Measurements from ENCODE around the gene FBXW9. TPM values are rescaled to one million over a fixed set of nuclear protein-coding genes. Genes with fewer than 3 reads are reported as not detected.
A peak's percentile ranks its signal among the peaks of the same experiment; 100 is the strongest.
"Not testable (repeated sequence)": the region's sequence is repeated elsewhere in the genome, so short reads cannot be mapped to it uniquely, and the experiment has no call there.

The FBXW9 gene
- total RNA-seq (2014; rRNA removed; shearing (Covaris generic)): 15.3 and 21.2 TPM in 2 replicates

- peak within 1 kb of the TSS; percentile 81 for H3K4me3 ChIP-seq (ENCODE audit: insufficient read depth, low read depth, low read length)
- no peaks in the 10 kb centered on the region for H3K27me3 ChIP-seq (ENCODE audit: control insufficient read depth, insufficient read depth, low read length)
- peak; percentile 99 for DNase-seq
- H3K36me3 ChIP-seq (replicated peaks; ENCODE audit: control insufficient read depth, insufficient read depth, low read length): peaks cover 16% of the 10 kb centered on the region
Measured at GRCh38 chr19:12696366-12697335, at the start of gene FBXW9. Gene FBXW9 (minus strand): TSS chr19:12696631. CDS start chr19:12696581, 50 bp downstream.

DNA sequence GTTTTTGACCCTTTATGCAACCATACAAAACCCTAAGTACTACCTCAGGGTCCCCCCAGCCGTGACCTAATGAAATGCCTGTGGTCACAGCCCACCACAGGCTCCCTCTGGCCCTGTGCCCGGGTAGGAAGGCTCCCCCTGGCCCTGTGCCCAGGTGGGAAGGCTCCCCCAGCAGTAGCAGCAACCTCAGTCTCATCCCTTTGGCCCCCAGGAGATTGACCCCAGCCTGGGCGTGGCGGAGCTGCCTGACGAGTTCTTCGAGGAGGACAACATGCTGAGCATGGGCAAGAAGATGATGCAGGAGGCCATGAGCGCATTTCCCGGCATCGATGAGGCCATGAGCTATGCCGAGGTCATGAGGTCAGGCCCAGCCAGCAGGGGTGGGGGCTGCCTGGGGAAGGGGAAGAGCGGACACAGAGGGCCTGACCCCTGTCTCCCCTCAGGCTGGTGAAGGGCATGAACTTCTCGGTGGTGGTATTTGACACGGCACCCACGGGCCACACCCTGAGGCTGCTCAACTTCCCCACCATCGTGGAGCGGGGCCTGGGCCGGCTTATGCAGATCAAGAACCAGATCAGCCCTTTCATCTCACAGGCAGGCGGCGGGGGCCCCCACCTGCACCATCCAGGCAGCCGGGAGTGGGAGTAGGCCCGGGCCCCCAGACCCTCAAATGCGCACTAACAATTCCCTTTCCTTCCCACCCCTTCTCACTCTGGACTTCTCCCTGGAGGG, 48.9 kb upstream of the FBXW9 start:
- peaks cover 7% of the 10 kb centered on the region for H3K36me3 ChIP-seq (replicated peaks; ENCODE audit: control insufficient read depth, insufficient read depth, low read length)

GRCh38 chr19:12737835-12738351, 41.5 kb upstream of the FBXW9 start:
- H3K4me3 ChIP-seq (ENCODE audit: insufficient read depth, low read depth, low read length): peak overlapping the region; percentile 64
- H3K36me3 ChIP-seq (replicated peaks; ENCODE audit: control insufficient read depth, insufficient read depth, low read length): peaks cover 5% of the 10 kb centered on the region
- no peak for DNase-seq
- H3K27me3 ChIP-seq (ENCODE audit: control insufficient read depth, insufficient read depth, low read length): no peaks in the 10 kb centered on the region

More for the DNA sequence above, 48.9 kb upstream of the FBXW9 start:
- H3K4me3 ChIP-seq (ENCODE audit: insufficient read depth, low read depth, low read length): no peak overlapping the region
- H3K27me3 ChIP-seq (ENCODE audit: control insufficient read depth, insufficient read depth, low read length): peaks cover 7% of the 10 kb centered on the region; the same call in 1 of the 2 replicates
- DNase-seq: peak; percentile 32

DNA sequence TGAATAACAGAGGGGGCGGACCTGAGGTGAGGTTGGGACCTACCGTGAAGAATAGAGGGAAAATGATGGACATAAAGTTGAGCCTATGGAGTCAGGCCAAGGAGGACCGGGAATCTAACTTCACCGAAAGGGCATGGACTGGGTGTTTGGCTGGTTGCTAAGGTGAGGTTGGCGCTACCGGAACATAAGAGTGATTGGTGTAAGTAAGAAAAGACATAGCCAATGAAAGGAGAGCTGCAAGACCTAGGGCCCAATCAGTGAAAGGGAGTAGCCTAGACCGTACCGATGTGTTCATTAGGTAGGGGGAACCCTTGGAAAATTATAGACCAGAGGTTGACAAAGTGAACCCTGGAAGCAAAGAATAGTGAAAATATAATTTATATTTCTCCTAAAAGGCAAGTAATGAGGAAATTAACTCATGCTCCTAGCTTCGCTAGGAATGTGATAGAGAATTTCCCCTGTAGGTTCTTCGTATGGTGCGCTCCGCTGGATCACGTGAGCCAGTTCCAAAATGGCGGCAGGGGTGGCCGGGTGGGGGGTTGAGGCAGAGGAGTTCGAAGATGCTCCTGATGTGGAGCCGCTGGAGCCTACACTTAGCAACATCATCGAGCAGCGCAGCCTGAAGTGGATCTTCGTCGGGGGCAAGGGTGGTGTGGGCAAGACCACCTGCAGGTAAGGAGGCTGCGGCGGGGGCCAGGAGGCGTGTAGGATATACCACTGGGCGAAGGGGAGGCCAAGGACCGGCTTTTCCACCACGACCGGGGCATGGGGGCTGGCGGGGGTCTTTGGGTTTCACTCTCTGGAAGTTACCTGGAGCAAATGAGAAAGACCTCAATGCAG, 40.8 kb upstream of the FBXW9 start, which contains the start of gene GET3:
Gene GET3, plus strand, starts transcription at position 503 of the 840 bp plus-strand sequence. Its CDS starts 9 bp downstream, at position 512.
- no peaks in the 10 kb centered on the region for H3K27me3 ChIP-seq (ENCODE audit: control insufficient read depth, insufficient read depth, low read length)
- peaks cover 6% of the 10 kb centered on the region for H3K36me3 ChIP-seq (replicated peaks; ENCODE audit: control insufficient read depth, insufficient read depth, low read length)
- H3K4me3 ChIP-seq (ENCODE audit: insufficient read depth, low read depth, low read length): peak within 1 kb of the TSS; percentile 64
- peak; percentile 96 for DNase-seq

GRCh38 chr19:12733369-12734214, 37.2 kb upstream of the FBXW9 start:
- peaks cover 18% of the 10 kb centered on the region for H3K36me3 ChIP-seq (replicated peaks; ENCODE audit: control insufficient read depth, insufficient read depth, low read length)
- no peaks in the 10 kb centered on the region for H3K27me3 ChIP-seq (ENCODE audit: control insufficient read depth, insufficient read depth, low read length)
- DNase-seq: peak; percentile 76
- H3K4me3 ChIP-seq (ENCODE audit: insufficient read depth, low read depth, low read length): peak overlapping the region; percentile 96

DNA sequence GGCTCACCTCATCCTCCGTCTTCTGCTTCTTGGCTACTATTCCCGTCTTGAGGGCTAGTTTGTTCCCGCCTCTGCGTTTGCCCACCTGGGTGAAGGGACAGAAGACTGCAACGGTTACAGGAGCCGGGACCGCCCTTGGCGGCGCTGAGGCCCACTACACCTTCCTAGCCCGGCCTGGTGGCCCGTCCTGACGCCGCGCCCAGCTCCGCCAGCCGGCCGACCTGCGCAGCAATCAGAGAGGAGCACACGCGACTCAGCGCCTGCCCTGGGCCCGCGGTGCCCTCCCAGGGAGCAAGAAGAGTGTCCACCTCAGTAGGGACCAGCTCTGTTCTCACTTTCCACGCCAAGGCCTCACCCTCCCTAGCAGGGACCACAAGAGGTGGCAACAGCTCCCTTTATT, 34.9 kb upstream of the FBXW9 start:
- no peak overlapping the region for H3K4me3 ChIP-seq (ENCODE audit: insufficient read depth, low read depth, low read length)
- no peaks in the 10 kb centered on the region for H3K27me3 ChIP-seq (ENCODE audit: control insufficient read depth, insufficient read depth, low read length)
- DNase-seq: no peak
- H3K36me3 ChIP-seq (replicated peaks; ENCODE audit: control insufficient read depth, insufficient read depth, low read length): peaks cover 17% of the 10 kb centered on the region

DNA sequence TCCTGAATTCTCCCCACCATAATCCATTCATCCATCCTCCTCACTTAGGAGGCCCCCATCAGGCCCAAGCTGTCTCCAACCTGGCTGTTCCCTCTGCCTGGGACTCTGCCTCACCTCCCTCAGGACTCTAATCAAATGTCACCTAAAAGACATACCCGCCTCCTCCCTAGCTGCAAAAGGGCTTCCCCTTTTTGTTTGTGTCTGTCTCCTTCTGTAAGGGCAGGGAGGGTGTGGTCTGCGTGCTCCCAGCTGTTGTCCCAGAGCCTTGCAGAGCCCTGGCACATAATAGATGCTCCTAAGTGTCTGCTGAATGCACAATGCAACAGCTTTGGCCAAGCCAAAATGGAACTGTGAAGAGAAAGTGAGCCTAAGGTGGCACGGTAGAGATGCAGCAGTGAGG, 33.6 kb upstream of the FBXW9 start:
- H3K36me3 ChIP-seq (replicated peaks; ENCODE audit: control insufficient read depth, insufficient read depth, low read length): peaks cover 17% of the 10 kb centered on the region
- no peak for DNase-seq
- H3K27me3 ChIP-seq (ENCODE audit: control insufficient read depth, insufficient read depth, low read length): no peaks in the 10 kb centered on the region
- H3K4me3 ChIP-seq (ENCODE audit: insufficient read depth, low read depth, low read length): no peak overlapping the region

DNA sequence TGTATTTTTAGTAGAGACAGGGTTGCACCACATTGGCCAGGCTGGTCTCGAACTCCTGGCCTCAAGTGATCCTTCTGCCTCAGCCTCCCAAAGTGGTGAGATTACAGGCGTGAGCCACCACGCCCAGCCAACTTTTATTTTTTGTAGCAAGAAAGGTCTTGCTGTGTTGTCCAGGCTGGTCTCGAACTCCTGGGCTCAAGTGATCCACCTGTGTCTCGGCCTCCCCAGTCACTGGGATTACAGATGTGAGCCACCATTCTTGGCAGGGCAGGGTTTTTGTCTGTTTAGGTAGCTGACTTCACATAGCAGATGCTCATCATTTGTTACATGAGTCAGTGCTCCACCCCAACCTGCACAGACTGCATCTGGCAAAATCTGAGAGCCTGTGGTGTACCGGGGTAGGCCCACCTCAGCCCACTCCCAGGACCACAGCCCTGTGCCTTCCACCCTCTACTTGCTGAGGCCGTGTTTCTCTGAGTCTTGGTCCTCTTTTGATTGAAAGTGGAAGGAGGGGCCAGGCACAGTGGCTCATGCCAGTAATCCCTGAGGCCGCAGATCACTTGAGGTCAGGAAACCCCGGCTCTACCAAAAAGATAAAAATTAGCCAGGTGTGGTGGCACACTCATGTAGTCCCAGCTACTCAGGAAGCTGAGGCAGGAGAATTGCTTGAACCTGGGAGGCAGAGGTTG, 31.5 kb upstream of the FBXW9 start:
- no peaks in the 10 kb centered on the region for H3K27me3 ChIP-seq (ENCODE audit: control insufficient read depth, insufficient read depth, low read length)
- no peak for DNase-seq
- peaks cover 17% of the 10 kb centered on the region for H3K36me3 ChIP-seq (replicated peaks; ENCODE audit: control insufficient read depth, insufficient read depth, low read length)
- H3K4me3 ChIP-seq (ENCODE audit: insufficient read depth, low read depth, low read length): no peak overlapping the region

DNA sequence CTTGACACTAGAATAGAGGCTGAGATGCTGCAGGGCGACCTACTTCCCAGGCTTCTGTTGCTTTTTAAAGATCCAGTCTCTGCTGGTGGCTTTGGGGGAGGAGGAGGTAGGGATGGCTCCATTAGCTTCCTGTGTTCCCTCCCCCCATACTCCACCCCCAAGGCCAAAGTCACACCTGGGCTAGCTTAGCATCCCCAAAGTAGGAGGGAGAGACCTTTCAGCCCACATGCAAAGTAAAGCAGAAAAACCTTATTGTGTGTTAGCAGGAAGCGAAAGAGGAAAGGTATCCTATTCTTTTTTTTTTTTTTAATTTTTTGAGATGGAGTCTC, 30.5 kb upstream of the FBXW9 start:
- DNase-seq: peak; percentile 54
- no peak overlapping the region for H3K4me3 ChIP-seq (ENCODE audit: insufficient read depth, low read depth, low read length)
- peaks cover 14% of the 10 kb centered on the region for H3K36me3 ChIP-seq (replicated peaks; ENCODE audit: control insufficient read depth, insufficient read depth, low read length)
- no peaks in the 10 kb centered on the region for H3K27me3 ChIP-seq (ENCODE audit: control insufficient read depth, insufficient read depth, low read length)

GRCh38 chr19:12725612-12726011, 29.2 kb upstream of the FBXW9 start:
- not testable (repeated sequence) for H3K36me3 ChIP-seq (replicated peaks; ENCODE audit: control insufficient read depth, insufficient read depth, low read length); H3K27me3 ChIP-seq (ENCODE audit: control insufficient read depth, insufficient read depth, low read length); DNase-seq; H3K4me3 ChIP-seq (ENCODE audit: insufficient read depth, low read depth, low read length)

DNA sequence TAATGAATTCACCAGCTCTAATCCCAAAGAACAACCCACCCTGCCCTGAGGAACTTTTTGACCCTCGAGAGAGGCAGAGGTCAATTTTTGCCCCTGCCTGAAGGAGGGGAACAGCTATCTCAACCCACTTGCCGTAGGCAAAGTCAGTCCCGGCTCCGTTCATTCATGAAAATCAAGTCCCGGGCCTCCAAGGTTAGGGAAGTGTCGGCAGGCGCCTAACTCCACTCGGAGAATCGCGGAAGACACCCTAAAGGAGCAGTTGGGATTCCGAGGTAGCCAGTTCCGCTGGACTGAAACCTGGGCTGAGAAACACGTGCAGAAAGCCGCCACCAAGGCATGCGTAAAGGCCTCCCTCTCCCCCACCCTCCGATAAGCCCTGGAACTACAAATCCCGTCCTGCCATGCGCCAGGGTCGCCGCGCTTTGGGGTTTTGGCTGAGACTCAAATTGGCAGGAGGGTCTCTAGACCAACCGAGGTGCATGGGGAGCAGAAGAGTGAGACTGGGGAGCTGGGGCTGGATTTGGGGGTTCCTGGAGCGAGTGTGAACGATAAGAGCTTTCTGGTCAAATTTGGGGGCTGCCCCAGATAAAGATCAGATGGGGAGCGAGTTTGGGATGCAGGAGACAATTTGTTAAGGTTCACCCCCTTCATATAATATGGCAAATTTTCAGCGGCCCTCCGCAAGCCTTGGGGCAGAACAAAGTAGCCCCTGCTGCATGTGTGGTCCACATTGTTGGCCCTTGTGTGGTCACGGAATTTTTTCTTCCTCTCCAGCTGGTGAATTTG, 27.4 kb upstream of the FBXW9 start, which contains the start of gene TNPO2:
Gene TNPO2, minus strand, starts transcription at position 292 of the 786 bp plus-strand sequence. CDS start 2,955 bp downstream, outside the sequence.
- DNase-seq: peak; percentile 89
- H3K27me3 ChIP-seq (ENCODE audit: control insufficient read depth, insufficient read depth, low read length): no peaks in the 10 kb centered on the region
- H3K36me3 ChIP-seq (replicated peaks; ENCODE audit: control insufficient read depth, insufficient read depth, low read length): peaks cover 4% of the 10 kb centered on the region
- H3K4me3 ChIP-seq (ENCODE audit: insufficient read depth, low read depth, low read length): peak within 1 kb of the TSS; percentile 49

DNA sequence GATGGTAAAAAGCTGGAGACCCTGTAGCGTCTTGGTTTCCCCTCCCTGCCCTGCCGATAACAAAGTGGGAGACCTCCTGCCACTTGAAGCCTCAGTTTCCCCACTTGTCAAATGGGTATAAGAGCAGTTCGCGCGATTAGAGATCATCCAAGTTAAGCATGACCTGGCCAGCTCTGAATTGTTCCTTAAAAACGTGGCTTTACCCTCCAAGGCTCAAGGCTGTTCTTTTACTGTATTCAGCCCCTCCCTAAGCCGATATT, 26.9 kb upstream of the FBXW9 start:
- H3K27me3 ChIP-seq (ENCODE audit: control insufficient read depth, insufficient read depth, low read length): no peaks in the 10 kb centered on the region
- DNase-seq: no peak

More for the DNA sequence above, 26.9 kb upstream of the FBXW9 start:
- Histone ChIP-seq H3K36me3 (replicated peaks; ENCODE audit: control insufficient read depth, insufficient read depth, low read length) (peaks cover 9% of the 10 kb centered on the region), H3K4me3 (ENCODE audit: insufficient read depth, low read depth, low read length) (peak overlapping the region; percentile 49)
